Endothelial cell of umbilical vein (primary cell): ENCODE data around the gene YWHAE.

Experiments
- CTCF ChIP-seq, 2 donors: IDR thresholded peaks; 1 replicate in 1 of 2; 2 replicates in 1 of 2; pipeline ENCODE4 v1.5.1; 2011; ENCODE audit warnings: low read length in 2 of 2, mild to moderate bottlenecking in 2 of 2, moderate library complexity in 2 of 2, control low read depth in 1 of 2, inconsistent platforms in 1 of 2, low read depth in 1 of 2; ENCODE audit not compliant: insufficient read depth in 1 of 2; ENCODE audit errors: extremely low read depth in 1 of 2
- EZH2 ChIP-seq: IDR thresholded peaks from 2 replicates; pipeline ENCODE4 v1.6.1; 2012; ENCODE audit warnings: borderline replicate concordance, low read depth, mild to moderate bottlenecking, moderate library complexity, low read length, inconsistent platforms; ENCODE audit not compliant: severe bottlenecking
- FOS ChIP-seq: IDR thresholded peaks from 2 replicates; pipeline ENCODE4 v1.6.1; 2011; ENCODE audit warnings: mild to moderate bottlenecking, low read length, moderate library complexity, borderline replicate concordance; ENCODE audit not compliant: insufficient read depth
- GATA2 ChIP-seq: IDR thresholded peaks from 2 replicates; pipeline ENCODE4 v1.7.0; 2011; ENCODE audit warnings: low read depth, mild to moderate bottlenecking, moderate library complexity, mixed read lengths, low read length; ENCODE audit not compliant: insufficient read length, insufficient read depth
- JUN ChIP-seq: IDR thresholded peaks from 2 replicates; pipeline ENCODE4 v1.6.1; 2011; ENCODE audit warnings: borderline replicate concordance, low read depth; ENCODE audit not compliant: insufficient read length, insufficient read depth
- MYC ChIP-seq: IDR thresholded peaks from one replicate; pipeline ENCODE4 v1.6.1; 2011; ENCODE audit warnings: mild to moderate bottlenecking, low read depth, low read length
- POLR2A ChIP-seq: IDR thresholded peaks from 2 replicates; pipeline ENCODE4 v1.6.1; 2012; ENCODE audit warnings: low read depth, mild to moderate bottlenecking, control low read depth, low read length
- POLR2AphosphoS5 ChIP-seq: IDR thresholded peaks from 2 replicates; pipeline ENCODE4 v1.6.1; 2012; ENCODE audit warnings: low read depth, mild to moderate bottlenecking, control low read depth, low read length, moderate library complexity; ENCODE audit not compliant: insufficient read depth
- TF ChIP-seq, protein P1 (sequence below): IDR thresholded peaks from 2 replicates; pipeline ENCODE4 v1.6.1; 2011; ENCODE audit not compliant: insufficient read depth, insufficient read length

- no peak for TF ChIP-seq CTCF (IDR thresholded peaks at IDR 0.05; ENCODE audit: extremely low read depth in 1 of 2, insufficient read depth in 1 of 2, low read depth in 1 of 2, low read length in 2 of 2)
- no peak for TF ChIP-seq POLR2A
- no peak for TF ChIP-seq FOS
- no peak for TF ChIP-seq EZH2
- TF ChIP-seq, protein P1, sequence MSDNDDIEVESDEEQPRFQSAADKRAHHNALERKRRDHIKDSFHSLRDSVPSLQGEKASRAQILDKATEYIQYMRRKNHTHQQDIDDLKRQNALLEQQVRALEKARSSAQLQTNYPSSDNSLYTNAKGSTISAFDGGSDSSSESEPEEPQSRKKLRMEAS: no peak
- TF ChIP-seq MYC: no peak
- no peak for TF ChIP-seq JUN
- TF ChIP-seq POLR2AphosphoS5: no peak
- no peak for TF ChIP-seq GATA2
These were observed 46.0 kb downstream of the YWHAE start for GRCh38 chr17:1354030-1354429.
